ENCODE results near the gene NDUFS1. TPM values are rescaled to one million over a fixed set of nuclear protein-coding genes. Genes with fewer than 3 reads are reported as not detected.
"Not testable (repeated sequence)": the region's sequence is repeated elsewhere in the genome, so short reads cannot be mapped to it uniquely, and the experiment has no call there.

Gene NDUFS1
- total RNA-seq, 4 donors from 2014 or later: 37.0 to 118 (median 76.5) TPM

GRCh38 chr2:206176901-206177300 lies 17.7 kb upstream of the NDUFS1 start:
- intact Hi-C loops (cut with DNase I; ENCODE audit: low total_unique reads): no loop called here
- TF ChIP-seq CTCF (IDR thresholded peaks at IDR 0.05) (no peak), EP300 (IDR thresholded peaks at IDR 0.05; ENCODE audit: low read depth) (no peak), POLR2AphosphoS5 (IDR thresholded peaks at IDR 0.05) (no peak), POLR2A (IDR thresholded peaks at IDR 0.05) (no peak)
- DNase-seq: no peak
- in situ Hi-C loops (cut with MboI; ENCODE audit: low pct_ligation_motif_present in 1 of 4, low pct_unique_long_range_greater_than_20kb in 1 of 4, low sequenced_read_pairs in 3 of 4): no loop called here
- H3K27ac ChIP-seq: no peak overlapping the region
- 28% methylated on average over 3 of the region's 3 CpGs; no CpG with 5 or more reads in 1 of the 2 donors for WGBS, 2 donors (ENCODE audit: low coverage in 1 of 2)
- no peaks in the 10 kb centered on the region for H3K27me3 ChIP-seq
- H3K9me3 ChIP-seq: no peaks in the 10 kb centered on the region
- no peaks in the 10 kb centered on the region for H3K4me1 ChIP-seq
- H3K36me3 ChIP-seq: no peaks in the 10 kb centered on the region
- H3K4me3 ChIP-seq: no peak overlapping the region

GRCh38 chr2:206176121-206176520 lies 16.9 kb upstream of the NDUFS1 start:
- DNase-seq: no peak
- Histone ChIP-seq H3K9me3 (no peaks in the 10 kb centered on the region), H3K4me3 (no peak overlapping the region), H3K27me3 (no peaks in the 10 kb centered on the region), H3K36me3 (no peaks in the 10 kb centered on the region), H3K27ac (no peak overlapping the region), H3K4me1 (no peaks in the 10 kb centered on the region)
- 50 to 68% methylated on average over 2 of the region's 2 CpGs for WGBS, 2 donors (ENCODE audit: low coverage in 1 of 2)
- no peak for TF ChIP-seq POLR2AphosphoS5 (IDR thresholded peaks at IDR 0.05)
- no peak for TF ChIP-seq CTCF (IDR thresholded peaks at IDR 0.05)
- no peak for TF ChIP-seq POLR2A (IDR thresholded peaks at IDR 0.05)
- TF ChIP-seq EP300 (IDR thresholded peaks at IDR 0.05; ENCODE audit: low read depth): no peak
- intact Hi-C loops (cut with DNase I; ENCODE audit: low total_unique reads): no loop called here
- in situ Hi-C loops (cut with MboI; ENCODE audit: low pct_ligation_motif_present in 1 of 4, low pct_unique_long_range_greater_than_20kb in 1 of 4, low sequenced_read_pairs in 3 of 4): no loop called here

GRCh38 chr2:206173147-206173546 lies 13.9 kb upstream of the NDUFS1 start:
- Histone ChIP-seq H3K4me3 (no peak overlapping the region), H3K4me1 (no peaks in the 10 kb centered on the region), H3K27ac (no peak overlapping the region), H3K36me3 (no peaks in the 10 kb centered on the region), H3K27me3 (no peaks in the 10 kb centered on the region), H3K9me3 (no peaks in the 10 kb centered on the region)
- TF ChIP-seq POLR2AphosphoS5 (IDR thresholded peaks at IDR 0.05) (no peak), CTCF (IDR thresholded peaks at IDR 0.05) (no peak), POLR2A (IDR thresholded peaks at IDR 0.05) (no peak), EP300 (IDR thresholded peaks at IDR 0.05; ENCODE audit: low read depth) (no peak)
- in situ Hi-C loops (cut with MboI; ENCODE audit: low pct_ligation_motif_present in 1 of 4, low pct_unique_long_range_greater_than_20kb in 1 of 4, low sequenced_read_pairs in 3 of 4): no loop called here
- no peak for DNase-seq
- 95 to 96% methylated on average over 4 of the region's 4 CpGs for WGBS, 2 donors (ENCODE audit: low coverage in 1 of 2)
- intact Hi-C loops (cut with DNase I; ENCODE audit: low total_unique reads): no loop called here

GRCh38 chr2:206171624-206172397 lies 12.6 kb upstream of the NDUFS1 start:
- in situ Hi-C loops (cut with MboI; ENCODE audit: low pct_ligation_motif_present in 1 of 4, low pct_unique_long_range_greater_than_20kb in 1 of 4, low sequenced_read_pairs in 3 of 4); H3K36me3 ChIP-seq; H3K4me3 ChIP-seq; H3K27me3 ChIP-seq; H3K27ac ChIP-seq; DNase-seq; H3K9me3 ChIP-seq; H3K4me1 ChIP-seq; intact Hi-C loops (cut with DNase I; ENCODE audit: low total_unique reads): not testable (repeated sequence)
- WGBS, 2 donors (ENCODE audit: low coverage in 1 of 2): 95% methylated on average over 15 of the region's 52 CpGs; no CpG with 5 or more reads in 1 of the 2 donors

- DNase-seq; H3K4me1 ChIP-seq; H3K4me3 ChIP-seq; intact Hi-C loops (cut with DNase I; ENCODE audit: low total_unique reads); H3K27me3 ChIP-seq; in situ Hi-C loops (cut with MboI; ENCODE audit: low pct_ligation_motif_present in 1 of 4, low pct_unique_long_range_greater_than_20kb in 1 of 4, low sequenced_read_pairs in 3 of 4); H3K36me3 ChIP-seq; H3K9me3 ChIP-seq; H3K27ac ChIP-seq: not testable (repeated sequence)
- 93 to 97% methylated on average over 4 of the region's 4 CpGs for WGBS, 2 donors (ENCODE audit: low coverage in 1 of 2)
Observed at GRCh38 chr2:206168230-206168629, 9.0 kb upstream of the NDUFS1 start.

Measured in transverse colon (tissue), 4 donors.